Activated T-cell treated with anti-CD3 and anti-CD28 coated beads, Interleukin-2, amount 50 U/mL, for 4 hours (primary cell): ENCODE data around the gene IQCF5. TPM values are rescaled to one million over a fixed set of nuclear protein-coding genes. Genes with fewer than 3 reads are reported as not detected.

Source experiments
- ATAC-seq, 2 donors: fragments of 200-7000 bp; cut with Tn5 transposase; one replicate each; pipeline ENCODE4 v1.10.0; 2021
- DNase-seq: peaks from one replicate; pipeline ENCODE4 v3.0.0-alpha.2; 2020
- H3K27me3 Mint-ChIP-seq: one replicate; pipeline ENCODE4 v1.8.0; 2021; ENCODE audit warnings: low read depth, mixed read lengths
- H3K36me3 Mint-ChIP-seq: one replicate; pipeline ENCODE4 v1.8.0; 2022; ENCODE audit warnings: mixed read lengths; ENCODE audit not compliant: insufficient read depth
- H3K4me1 Mint-ChIP-seq: one replicate; pipeline ENCODE4 v1.8.0; 2021; ENCODE audit warnings: low read depth, mixed read lengths
- H3K4me3 Mint-ChIP-seq: one replicate; pipeline ENCODE4 v1.8.0; 2021; ENCODE audit warnings: mild to moderate bottlenecking, moderate library complexity, mixed read lengths
- H3K9me3 Mint-ChIP-seq: one replicate; pipeline ENCODE4 v1.8.0; 2021; ENCODE audit warnings: mixed read lengths
- total RNA-seq, 3 donors: library from RNA; stranded (reverse); gene quantifications; one replicate each; pipeline ENCODE4 v1.2.1, GENCODE V29; 2021

The IQCF5 gene
- total RNA-seq, 3 donors from 2014 or later, result not detected

DNA sequence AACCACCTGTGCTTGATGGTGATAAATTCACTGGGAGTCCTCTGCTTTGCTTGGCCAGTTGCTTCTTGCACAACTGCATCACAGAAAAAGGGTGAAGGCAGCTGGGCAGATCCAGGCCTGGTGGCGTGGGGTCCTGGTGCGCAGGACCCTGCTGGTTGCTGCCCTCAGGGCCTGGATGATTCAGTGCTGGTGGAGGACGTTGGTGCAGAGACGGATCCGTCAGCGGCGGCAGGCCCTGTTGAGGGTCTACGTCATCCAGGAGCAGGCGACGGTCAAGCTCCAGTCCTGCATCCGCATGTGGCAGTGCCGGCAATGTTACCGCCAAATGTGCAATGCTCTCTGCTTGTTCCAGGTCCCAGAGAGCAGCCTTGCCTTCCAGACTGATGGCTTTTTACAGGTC lies 45.1 kb downstream of the IQCF5 start:
- Mint-ChIP-seq H3K4me3 (no peak overlapping the region), H3K9me3 (peaks cover 18% of the 10 kb centered on the region), H3K27me3 (peaks cover 24% of the 10 kb centered on the region), H3K4me1 (no peaks in the 10 kb centered on the region), H3K36me3 (no peaks in the 10 kb centered on the region)
- DNase-seq (no peak), ATAC-seq (no peak)

GRCh38 chr3:51828297-51828696 lies 47.1 kb downstream of the IQCF5 start:
- H3K4me1 Mint-ChIP-seq, result peaks cover 6% of the 10 kb centered on the region
- H3K36me3 Mint-ChIP-seq, result no peaks in the 10 kb centered on the region
- H3K4me3 Mint-ChIP-seq, result no peak overlapping the region
- ATAC-seq, result no peak
- H3K27me3 Mint-ChIP-seq, result peaks cover 15% of the 10 kb centered on the region
- DNase-seq, result no peak
- H3K9me3 Mint-ChIP-seq, result peaks cover 18% of the 10 kb centered on the region

Other genes with a start within 250 kb of the IQCF5 start
- 10 to 100 TPM; 37.8 to 42.5 (median 38.9) TPM for gene TEX264, start 204.3 kb downstream of the IQCF5 start, total RNA-seq
- gene GRM2, start 168.5 kb downstream of the IQCF5 start, total RNA-seq, result 1 to 10 TPM in 2 of 3 donors, under 1 TPM in 1; 0.84 to 1.2 (median 1.0) TPM
- gene IQCF6, start 96.4 kb downstream of the IQCF5 start, total RNA-seq, result not detected
- gene IQCF2, start 14.0 kb downstream of the IQCF5 start, total RNA-seq, result not detected
- gene IQCF1, start 27.8 kb upstream of the IQCF5 start, total RNA-seq, result not detected
- gene RRP9, start 66.3 kb upstream of the IQCF5 start, total RNA-seq, result 100 to 1,000 TPM; 164 to 224 (median 219) TPM
- 1 to 10 TPM; 6.6 to 9.4 (median 8.7) TPM for gene PARP3, start 66.8 kb upstream of the IQCF5 start, total RNA-seq
- gene GPR62, start 79.8 kb upstream of the IQCF5 start, total RNA-seq, result not detected
- 10 to 100 TPM in 2 of 3 donors, 1 to 10 TPM in 1; 9.8 to 12.3 (median 10.4) TPM for gene PCBP4, start 91.9 kb upstream of the IQCF5 start, total RNA-seq
- 10 to 100 TPM; 27.4 to 30.9 (median 28.5) TPM for gene ABHD14B, start 98.4 kb upstream of the IQCF5 start, total RNA-seq
- 10 to 100 TPM; 11.8 to 19.7 (median 12.6) TPM for gene ABHD14A, start 99.5 kb upstream of the IQCF5 start, total RNA-seq
- 10 to 100 TPM; 47.6 to 58.1 (median 55.9) TPM for gene ACY1, start 107.9 kb upstream of the IQCF5 start, total RNA-seq
- gene RPL29, start 120.3 kb upstream of the IQCF5 start, total RNA-seq, result 1,000 to 10,000 TPM; 1,732 to 1,841 (median 1,813) TPM
- 10 to 100 TPM; 33.4 to 43.6 (median 38.1) TPM for gene DUSP7, start 181.0 kb upstream of the IQCF5 start, total RNA-seq